Epidermal melanocyte (primary cell): ENCODE measurements around the gene MKRN1.
"Not testable (repeated sequence)": the region's sequence is repeated elsewhere in the genome, so short reads cannot be mapped to it uniquely, and the experiment has no call there.

ENCODE experiments used
- DNase-seq: peaks from one replicate; pipeline ENCODE4 v3.0.0; 2011; ENCODE audit warnings: low spot score; ENCODE audit not compliant: insufficient read length

MKRN1 gene

GRCh38 chr7:140484951-140485499 lies 5.7 kb upstream of the MKRN1 start:
- DNase-seq, result peak; percentile 32

GRCh38 chr7:140484479-140484878 lies 5.2 kb upstream of the MKRN1 start:
- DNase-seq, result no peak

- DNase-seq, result no peak
These were observed 407 bp upstream of the MKRN1 start for GRCh38 chr7:140479739-140480084.

- DNase-seq, result peak; percentile 40
These were observed 851 bp downstream of the MKRN1 start for GRCh38 chr7:140478246-140479061.

- DNase-seq, result no peak
These were observed 2.5 kb downstream of the MKRN1 start for GRCh38 chr7:140476698-140477261.

- DNase-seq, result no peak
These were observed 3.5 kb downstream of the MKRN1 start for GRCh38 chr7:140475747-140476333.

- DNase-seq, result no peak
These were observed 16.2 kb downstream of the MKRN1 start for GRCh38 chr7:140463111-140463510.

GRCh38 chr7:140458916-140459315 lies 20.4 kb downstream of the MKRN1 start:
- DNase-seq, result no peak

GRCh38 chr7:140458201-140458600 lies 21.1 kb downstream of the MKRN1 start:
- DNase-seq, result no peak

GRCh38 chr7:140456551-140457051 lies 22.7 kb downstream of the MKRN1 start:
- DNase-seq, result no peak

- no peak for DNase-seq
These were observed 23.6 kb downstream of the MKRN1 start for GRCh38 chr7:140455743-140456142.

- DNase-seq, result no peak
These were observed 24.7 kb downstream of the MKRN1 start for GRCh38 chr7:140454657-140455015.

GRCh38 chr7:140453785-140454656 lies 25.3 kb downstream of the MKRN1 start:
- not testable (repeated sequence) for DNase-seq

GRCh38 chr7:140453273-140453672 lies 26.0 kb downstream of the MKRN1 start:
- no peak for DNase-seq

- no peak for DNase-seq
These were observed 27.6 kb downstream of the MKRN1 start for GRCh38 chr7:140451716-140452115.

- no peak for DNase-seq
These were observed 30.4 kb downstream of the MKRN1 start for GRCh38 chr7:140448781-140449480.

GRCh38 chr7:140447841-140448240 lies 31.5 kb downstream of the MKRN1 start:
- no peak for DNase-seq

- DNase-seq, result no peak
These were observed 32.8 kb downstream of the MKRN1 start for GRCh38 chr7:140446467-140446866.

GRCh38 chr7:140441519-140441918 lies 37.8 kb downstream of the MKRN1 start:
- no peak for DNase-seq

GRCh38 chr7:140440593-140440992 lies 38.7 kb downstream of the MKRN1 start:
- no peak for DNase-seq

- DNase-seq, result no peak
These were observed 39.9 kb downstream of the MKRN1 start for GRCh38 chr7:140439359-140439758.
